Activated CD8-positive, alpha-beta memory T cell treated with anti-CD3 and anti-CD28 coated beads, Interleukin-2, amount 50 U/mL, for 24 hours (primary cell): ENCODE results near the gene INPP5K.
"Not testable (repeated sequence)": the region's sequence is repeated elsewhere in the genome, so short reads cannot be mapped to it uniquely, and the experiment has no call there.

Experiments
- DNase-seq: peaks from one replicate; pipeline ENCODE4 v3.0.0-alpha.2; 2020; ENCODE audit errors: extremely low read depth

Gene INPP5K

GRCh38 chr17:1516388-1517161 is at the start of gene INPP5K:
INPP5K (minus strand) TSS chr17:1516612; CDS start chr17:1516499, 113 bp downstream.
- DNase-seq, result peak; percentile 92

DNA sequence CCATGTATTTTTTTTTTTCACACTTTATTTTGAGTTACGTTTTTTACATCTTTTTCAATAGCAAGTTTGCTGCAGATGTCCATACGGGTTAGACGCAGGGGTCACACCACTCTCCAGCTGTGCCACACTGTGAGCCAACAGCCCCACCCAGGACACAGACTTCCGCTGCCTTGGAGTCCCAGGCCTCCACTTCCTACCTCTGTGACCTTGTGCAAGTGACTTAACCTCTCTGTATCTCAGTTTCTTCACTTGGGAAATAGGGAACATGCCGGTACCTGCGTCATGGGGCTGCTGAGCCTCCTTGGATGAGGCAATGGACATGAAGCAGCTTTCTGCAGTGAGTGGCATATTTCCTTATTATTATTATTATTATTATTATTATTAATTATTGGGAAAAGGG is 49.5 kb upstream of the INPP5K start:
- no peak for DNase-seq

GRCh38 chr17:1563786-1564613 is 47.6 kb upstream of the INPP5K start:
- DNase-seq, result no peak

DNA sequence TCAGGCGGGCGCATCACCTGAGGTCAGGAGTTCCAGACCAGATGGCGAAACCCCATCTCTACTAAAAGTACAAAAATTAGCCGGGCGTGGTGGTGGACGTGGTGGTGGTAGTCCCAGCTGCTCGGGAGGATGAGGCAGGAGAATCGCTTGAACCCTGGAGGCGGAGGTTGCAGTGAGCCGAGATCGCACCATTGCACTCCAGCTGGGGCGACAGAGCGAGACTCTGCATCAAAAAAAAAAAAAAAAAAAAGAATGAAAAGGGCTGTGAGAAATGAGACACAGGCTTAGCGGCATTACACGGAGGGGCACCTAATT is 47.0 kb upstream of the INPP5K start:
- not testable (repeated sequence) for DNase-seq

GRCh38 chr17:1562176-1562643 is 45.8 kb upstream of the INPP5K start:
- no peak for DNase-seq

DNA sequence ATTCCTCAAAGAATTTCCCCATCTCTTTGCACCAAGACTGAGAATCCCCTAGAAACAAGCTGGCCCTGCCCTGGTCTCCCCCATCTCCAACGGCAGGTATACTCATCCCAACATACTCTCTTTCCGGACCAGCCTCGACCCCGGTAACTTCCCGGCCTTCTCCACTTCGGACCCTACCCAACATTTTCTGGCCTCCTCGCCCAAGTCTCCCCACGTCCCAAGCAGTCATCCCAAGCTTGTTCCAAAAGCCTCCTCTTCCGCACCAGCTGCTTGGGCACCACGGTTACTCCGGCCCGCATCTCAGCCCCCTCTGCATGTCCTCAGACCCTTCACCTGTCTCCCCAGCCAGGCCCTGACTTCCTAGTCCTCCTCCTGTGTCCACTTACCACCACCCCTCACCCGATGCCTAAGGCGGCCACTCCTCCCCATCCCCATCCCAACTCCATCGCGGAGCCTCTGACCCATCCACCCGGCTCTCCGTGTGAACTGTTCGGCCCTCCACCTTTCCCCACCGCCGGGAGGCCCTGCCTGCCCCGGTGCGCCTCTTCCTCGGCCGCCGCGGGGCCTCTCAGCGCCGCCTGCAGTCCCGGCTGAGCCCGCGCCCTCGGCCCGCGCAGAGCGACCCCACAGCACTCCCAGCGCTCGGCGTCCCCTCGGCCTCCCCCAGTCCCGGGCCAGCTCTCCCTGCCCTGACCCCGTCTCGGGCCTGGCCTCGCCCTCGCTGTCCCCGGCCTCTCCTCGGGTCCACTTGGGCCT is 45.2 kb upstream of the INPP5K start:
- no peak for DNase-seq

DNA sequence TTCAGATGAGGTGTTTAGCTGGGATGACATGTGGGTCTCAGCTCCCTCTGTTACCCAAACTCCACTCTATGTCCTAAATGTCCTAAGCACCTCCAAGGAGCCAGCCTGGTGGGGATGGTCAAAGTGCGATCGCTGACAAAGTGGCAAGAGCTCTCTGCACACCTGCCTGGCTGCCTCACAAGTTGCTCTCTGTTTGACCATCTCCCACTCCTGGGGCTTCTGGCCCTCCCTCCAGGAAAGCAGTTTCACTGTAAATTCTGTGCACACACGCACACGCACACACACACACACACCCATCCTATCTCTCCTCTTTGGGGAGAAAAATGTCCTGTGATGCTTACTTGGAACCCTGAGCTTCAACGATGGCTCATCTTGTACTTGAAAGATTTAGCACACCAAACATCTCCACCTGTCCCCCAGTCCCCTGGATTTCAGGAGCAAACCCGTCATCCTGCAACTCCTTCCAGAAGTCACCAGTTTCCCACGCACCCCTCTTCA is 44.5 kb upstream of the INPP5K start:
- DNase-seq, result no peak

- no peak for DNase-seq
Observed at GRCh38 chr17:1560101-1560857, 43.9 kb upstream of the INPP5K start.

DNA sequence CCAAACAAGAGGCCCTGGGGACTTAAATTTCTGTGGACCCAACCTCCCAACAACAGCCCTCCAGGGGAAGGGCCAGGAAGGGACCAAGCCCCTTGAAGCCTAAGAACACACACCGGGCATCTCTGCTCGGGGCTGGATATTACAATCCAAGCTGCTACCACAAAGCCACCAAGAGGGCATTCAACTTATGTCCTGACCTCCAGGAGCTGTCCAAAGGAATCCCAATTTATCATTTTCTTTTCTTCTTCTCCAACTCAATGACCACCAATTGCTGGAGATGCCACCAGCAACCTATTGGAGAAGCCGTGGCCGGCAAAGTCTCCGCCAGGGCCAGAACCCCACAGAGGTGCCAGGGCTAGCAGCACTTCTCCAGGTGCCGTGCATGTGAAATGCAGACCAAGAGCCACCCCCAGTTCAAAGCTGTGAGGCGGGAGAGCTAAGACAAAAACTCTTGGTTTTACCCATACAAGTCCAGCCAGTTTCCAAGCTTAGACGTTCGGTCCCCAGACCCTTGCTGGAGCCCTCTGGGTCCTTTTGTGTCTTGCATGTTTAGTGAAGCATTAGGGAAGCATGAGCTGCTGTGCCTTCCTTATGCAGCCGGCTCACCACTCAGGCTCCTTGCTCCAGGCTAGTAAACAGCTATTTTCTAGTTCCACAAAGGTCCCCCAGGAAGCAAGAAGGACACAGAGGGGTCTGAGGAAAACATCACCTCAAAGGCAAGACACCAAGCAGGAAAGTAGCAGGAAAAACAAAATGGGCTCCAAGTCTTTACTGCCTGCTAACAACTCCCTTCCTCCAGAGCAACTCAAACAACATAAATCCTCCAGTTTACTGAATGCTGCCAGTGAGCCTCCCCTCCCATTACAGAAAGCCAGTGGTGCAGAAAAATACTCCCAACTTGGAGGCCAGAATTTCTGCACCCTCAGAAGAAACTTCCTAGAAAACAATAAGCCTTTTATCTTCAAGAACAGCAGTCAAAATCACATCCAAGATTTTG is 42.9 kb upstream of the INPP5K start:
- DNase-seq, result no peak

- DNase-seq, result no peak
Observed at GRCh38 chr17:1558401-1558800, 42.0 kb upstream of the INPP5K start.

DNA sequence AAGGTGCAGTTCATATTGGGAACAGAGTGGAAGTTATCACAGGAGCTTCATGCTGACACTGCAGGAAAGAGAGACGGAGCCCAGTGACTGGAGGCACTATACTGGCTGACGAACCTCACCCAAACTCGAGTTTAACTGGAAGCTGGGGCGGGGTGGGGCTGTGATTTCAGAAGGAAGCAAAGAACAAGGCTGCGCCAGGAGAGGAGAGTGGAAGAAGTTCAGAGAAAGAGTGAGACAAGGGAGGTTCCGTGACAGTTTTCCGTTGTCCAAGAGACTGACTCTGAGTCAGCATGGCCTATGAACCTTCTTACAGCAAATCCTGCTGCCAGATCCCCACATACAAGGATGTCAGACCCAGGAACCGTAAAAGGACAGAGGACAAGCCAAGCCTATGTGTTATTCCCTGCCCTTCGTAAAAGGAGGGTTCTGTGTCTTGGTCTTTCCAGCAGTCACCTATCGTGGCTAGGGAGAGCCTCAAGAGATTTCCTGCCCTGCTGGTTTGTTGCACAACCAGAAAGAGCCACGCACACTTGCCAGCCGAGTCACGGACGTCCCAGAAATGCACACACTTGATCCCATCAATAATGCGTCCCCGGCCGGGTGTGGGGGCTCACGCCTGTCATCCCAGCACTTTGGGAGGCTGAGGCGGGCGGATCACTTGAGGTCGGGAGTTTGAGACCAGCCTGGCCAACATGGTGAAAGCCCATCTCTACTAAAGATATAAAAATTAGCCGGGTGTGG is 41.1 kb upstream of the INPP5K start:
- no peak for DNase-seq

DNA sequence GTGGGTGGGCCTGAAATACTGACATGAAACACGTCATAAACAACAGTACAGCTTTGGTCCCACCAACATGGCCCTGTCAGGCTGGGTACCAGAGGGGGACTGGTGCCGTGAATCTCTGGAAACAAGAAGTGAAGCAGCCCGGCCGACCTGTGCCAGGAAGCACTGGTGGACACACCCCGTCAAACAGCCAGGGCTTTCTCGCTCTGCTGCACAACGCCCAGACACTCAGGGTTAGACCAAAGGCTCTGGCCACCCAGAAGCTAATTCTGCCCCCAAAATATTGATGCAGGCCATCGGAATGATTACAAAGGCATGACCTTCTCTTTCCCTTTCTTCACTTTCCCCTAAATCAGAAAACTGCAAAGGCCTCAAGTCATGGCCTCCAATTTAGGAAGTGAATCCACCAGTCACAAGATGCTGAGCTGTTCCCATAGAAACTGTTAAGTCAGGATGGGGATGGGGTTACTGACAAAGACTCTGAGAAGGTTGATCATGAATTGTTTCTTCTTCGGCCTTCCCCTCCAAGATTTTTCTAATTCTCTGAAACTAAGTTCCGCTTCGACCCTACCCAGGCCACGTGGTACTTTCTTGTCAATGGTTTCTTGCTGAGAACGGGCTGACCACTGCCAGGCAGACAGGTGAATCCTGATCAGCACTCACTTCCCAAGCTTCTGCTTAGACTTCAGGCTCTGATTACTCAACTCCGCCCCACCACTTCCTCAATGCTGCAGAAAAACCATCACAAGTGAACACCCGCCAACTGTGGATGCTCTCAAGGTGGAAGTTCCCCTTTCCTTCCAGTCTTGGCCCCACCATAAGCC is 39.4 kb upstream of the INPP5K start:
- no peak for DNase-seq

DNA sequence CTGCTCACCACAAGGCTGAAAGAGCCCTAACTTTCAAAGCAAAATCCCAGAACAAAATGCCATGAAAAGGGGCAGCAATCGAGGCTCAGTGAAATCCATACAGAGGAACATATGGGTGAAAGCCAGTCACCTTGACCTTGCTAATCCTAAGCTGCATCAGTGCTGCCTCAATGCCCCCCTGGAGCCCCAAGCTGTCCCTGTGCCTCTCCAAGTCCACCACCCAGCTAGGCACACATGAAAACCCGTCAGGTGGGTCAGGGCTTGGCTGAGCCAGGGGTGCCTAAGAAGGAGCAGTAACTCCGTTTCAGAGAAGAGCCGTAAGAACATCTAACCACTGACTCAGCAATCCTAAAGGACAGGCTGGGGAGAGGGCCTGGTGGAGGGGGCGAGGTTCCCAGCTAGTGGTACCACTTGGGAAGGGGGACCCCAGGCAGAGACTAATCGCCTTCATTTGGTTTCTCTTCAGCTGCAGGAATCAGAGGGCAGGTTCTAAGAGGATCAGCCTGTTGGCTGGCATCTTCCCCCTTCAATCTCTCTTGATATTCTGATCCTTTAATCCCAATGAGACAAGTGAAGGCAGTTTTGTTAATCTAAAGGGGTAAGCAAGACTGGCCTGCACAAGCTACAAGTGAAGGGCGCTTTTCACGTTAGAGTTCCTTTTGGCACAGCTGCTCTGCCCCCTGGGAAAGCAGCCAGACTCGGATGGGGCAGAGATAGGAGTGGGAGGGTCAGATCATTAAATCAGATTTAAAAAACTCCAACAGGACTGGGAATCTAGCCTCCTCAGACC is 38.5 kb upstream of the INPP5K start:
- DNase-seq, result no peak

GRCh38 chr17:1553354-1554266 is 37.2 kb upstream of the INPP5K start:
- DNase-seq, result no peak

DNA sequence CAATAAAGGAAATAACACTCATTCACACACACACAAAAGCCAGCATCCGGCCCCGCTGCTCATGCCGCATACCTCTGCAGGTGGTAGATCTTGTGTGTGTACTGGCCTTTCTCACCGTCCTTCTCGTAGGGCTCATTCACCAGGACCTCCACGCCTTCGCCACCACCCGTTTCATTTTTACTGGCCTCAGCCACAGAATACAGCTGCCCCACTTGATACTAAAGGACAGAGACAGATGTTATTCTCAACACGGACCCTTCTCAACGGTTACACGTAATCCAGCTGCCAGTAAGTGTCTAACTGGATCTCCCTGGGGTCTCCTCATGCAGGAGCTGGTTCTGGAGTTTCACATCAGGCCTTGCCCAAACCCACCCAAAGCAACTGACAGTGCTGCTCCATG is 36.5 kb upstream of the INPP5K start:
- DNase-seq, result no peak

DNA sequence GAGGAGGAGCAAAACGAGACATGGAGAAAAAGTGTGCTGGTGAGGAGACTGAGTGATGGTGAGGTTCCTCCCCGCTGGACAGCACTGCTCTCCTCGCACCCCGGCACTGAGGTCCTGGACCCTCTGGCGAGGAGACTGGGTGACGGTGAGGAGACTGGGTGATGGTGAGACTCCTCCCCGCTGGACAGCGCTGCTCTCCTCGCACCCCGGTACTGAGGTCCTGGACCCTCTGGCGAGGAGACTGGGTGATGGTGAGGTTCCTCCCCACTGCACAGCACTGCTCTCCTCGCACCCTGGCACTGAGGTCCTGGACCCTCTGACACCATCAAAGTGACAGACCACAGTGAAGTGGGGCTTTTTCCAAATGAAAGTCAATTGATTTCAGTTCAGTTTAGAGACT is 35.3 kb upstream of the INPP5K start:
- no peak for DNase-seq

- no peak for DNase-seq
Observed at GRCh38 chr17:1548032-1548431, 31.6 kb upstream of the INPP5K start.
